CD1c-positive myeloid dendritic cell (primary cell): ENCODE measurements around the gene HS6ST3.

ENCODE experiments used
- DNase-seq: peaks from one replicate; pipeline ENCODE4 v3.0.0-alpha.2; 2016; ENCODE audit errors: extremely low spot score

Gene HS6ST3

DNA sequence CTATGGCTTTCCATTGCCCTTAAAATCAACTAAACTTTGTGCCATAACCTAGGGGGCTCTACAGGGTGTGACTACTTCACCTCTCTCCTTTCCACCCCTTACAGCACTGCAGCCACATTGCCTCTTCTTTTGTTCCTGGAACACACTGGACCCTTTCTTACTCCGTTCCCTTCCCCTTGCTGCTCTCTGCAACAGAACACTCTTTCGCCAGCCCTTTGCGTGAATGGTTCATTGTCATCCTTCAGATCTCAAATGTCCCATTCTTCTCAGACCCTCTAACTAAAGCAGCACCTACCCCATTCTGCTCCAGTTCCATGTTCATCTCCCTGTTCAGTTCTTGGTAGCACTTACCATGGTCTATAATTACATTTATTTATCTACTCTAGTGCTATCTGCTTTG lies 696.1 kb downstream of the HS6ST3 start:
- no peak for DNase-seq

DNA sequence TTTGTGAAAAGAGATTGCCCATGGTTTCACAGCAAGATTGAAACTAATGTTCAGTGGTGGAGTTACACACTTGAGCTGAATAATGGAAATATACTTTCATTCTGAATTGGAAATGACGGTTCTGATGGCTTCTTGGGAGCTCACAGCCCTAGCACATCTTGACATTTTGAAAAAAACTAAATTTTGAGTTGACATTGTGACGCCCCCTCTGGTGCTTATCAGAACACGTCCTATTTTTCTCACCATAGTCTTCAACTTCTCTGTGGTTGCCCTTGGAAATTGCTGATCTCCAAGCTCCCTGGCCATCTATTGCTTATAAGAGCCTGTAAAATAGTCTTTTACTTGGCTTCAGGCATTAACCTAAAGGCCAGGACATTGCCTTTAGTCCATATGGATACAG lies 702.3 kb downstream of the HS6ST3 start:
- DNase-seq: no peak

DNA sequence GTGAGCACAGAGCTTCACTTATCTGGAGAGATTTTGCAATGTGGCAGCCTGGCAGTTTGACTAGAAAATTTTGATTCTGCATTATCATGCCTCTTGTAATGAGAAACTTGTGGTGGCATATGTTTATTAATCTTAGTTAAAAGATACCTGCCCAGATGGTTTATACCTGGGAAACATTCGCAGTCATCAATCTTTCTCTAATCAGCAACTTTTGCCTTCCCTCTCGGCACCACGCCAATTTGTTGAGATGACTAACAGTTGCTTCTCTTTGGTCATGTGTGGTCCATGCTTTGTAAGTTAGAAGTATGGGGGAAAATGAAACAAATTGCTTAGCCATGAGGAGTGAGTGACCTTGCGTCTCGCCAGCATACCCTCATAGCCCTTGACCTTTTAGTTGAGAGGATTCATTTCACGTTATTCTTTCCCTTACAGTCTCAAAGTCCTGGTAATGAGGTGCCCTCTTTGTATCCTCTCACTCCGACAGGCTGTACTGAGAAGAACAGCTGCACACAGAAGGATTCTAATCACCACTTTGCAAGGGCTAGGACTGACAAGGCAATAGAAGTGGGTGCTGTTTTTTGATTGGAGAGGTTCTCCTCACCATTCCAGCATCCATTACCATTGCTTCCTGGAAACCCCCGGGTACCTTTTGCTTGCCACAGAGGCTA lies 703.0 kb downstream of the HS6ST3 start:
- DNase-seq: no peak

DNA sequence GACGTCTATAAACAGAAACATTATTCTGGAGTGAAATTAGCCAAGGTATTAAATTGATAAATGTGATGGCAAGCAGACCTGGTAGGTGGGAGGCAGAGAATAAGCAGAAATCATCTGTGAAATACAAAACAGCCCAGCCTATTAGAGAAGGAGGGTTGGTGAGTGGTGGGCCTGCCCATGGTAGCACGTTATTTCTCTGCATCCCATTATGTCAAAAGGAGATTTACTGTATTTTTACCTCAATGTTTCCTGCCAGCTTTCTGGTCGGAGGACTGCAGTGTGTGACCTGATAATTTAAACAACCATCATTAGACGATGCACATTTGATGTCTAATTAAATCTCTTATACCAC lies 703.5 kb downstream of the HS6ST3 start:
- DNase-seq: no peak

DNA sequence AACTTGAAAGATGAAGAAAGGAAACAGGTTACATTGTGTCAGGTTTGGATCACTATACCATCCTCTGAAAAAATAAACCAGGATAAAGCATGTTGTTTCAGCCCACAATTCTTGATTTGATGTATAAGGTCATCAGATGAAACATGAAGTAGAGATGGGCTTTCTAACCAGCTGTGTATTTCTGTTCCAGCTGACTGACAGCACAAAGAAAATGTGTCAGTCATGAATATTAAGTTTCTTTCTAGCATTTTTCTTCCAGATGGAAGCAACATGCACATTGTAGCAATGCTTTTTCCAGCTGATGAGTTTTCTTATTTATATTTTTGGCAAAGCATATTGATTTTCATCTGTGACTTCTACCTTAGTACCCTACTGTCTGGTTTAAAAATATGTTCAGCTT lies 704.8 kb downstream of the HS6ST3 start:
- DNase-seq: no peak

DNA sequence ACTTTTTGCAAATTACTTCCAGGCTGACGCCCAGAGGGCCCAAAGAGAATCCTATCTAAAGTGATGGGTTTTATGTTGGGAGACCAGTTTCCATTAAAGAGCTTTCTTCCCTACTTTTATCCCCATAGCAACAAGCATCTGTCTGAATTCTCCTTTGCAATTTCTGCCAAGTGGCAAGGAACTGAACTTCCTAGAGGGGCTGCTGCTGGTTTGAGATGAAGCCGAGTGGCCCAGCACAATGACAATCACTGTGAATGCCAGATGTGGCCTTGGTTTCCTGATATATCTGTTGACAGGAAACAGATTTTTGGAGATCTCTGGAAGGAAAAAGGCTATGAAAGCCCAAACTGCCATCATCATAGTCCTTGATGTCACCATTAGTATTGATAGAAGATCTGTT lies 705.8 kb downstream of the HS6ST3 start:
- DNase-seq: no peak

DNA sequence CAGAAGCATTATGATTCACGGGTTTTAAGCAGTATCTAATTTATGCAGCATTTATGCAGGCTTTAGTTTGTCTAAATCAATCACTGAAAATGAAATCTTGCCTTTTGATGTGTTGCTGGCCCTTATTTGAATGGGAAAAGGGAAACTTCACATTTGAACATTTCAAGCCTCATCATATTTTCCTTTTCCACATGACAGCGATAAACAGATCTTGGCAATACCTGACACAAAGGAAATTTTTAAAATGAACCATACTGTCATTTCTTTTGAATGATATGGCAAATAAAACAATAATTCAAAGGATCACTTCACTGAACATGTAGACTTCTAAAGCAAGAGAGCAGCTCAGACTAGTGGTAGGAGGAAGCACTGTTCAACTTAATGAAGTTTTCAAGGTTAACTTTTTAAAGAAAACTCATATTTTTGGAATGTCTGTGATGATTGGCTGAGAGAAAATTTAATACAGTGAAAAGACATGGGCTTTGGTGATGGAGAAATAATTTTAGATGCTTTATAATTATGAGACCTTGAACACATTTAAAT lies 706.3 kb downstream of the HS6ST3 start:
- DNase-seq: no peak

DNA sequence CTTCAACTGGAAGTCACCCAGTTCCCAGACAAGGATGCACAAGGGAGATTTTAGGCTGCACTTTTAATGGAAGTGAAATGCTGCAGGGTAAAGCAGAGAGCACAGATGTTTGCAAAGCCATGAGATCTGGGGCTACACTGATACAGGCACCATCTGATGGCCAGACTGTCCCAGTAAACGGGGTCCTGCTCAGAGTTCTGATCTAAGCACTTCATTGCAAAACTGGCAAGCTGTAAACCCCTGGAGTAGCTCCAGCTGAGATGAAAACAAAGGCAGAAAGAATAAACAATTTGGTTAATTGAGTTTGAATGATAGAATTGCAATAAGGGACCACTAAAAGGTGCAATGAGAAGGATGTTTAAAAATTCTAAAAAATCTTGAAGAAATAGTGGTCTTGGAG lies 707.2 kb downstream of the HS6ST3 start:
- no peak for DNase-seq

DNA sequence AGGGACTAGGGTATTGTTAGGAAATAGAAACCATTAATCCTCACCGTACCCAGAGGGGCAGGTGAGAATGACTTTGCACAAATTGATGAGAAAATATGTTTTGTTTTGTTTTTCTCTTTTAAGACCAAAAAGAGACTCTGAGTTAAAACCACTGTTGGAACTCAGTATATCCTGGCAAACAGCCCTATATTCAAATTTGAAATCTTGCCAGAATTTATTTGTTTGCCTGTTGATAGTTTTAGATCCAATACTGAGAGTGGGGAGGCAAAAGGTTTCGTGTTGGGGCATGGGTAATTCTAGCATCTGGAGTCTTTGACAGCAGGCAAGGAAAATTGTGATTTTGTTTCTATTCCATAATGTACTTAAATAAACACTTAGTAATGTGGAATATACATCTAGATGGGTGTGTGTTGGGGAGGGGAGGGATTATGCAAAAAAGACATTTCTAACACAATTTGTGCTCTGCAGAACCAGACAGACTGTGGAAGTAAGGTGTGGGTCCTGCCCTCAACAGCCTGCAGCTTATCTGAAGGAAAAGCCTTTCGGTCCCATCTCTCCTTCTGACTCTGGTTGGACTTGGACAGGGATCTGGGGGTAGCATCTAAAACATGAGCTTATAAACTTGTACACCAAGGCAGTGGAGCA lies 713.7 kb downstream of the HS6ST3 start:
- DNase-seq: no peak

DNA sequence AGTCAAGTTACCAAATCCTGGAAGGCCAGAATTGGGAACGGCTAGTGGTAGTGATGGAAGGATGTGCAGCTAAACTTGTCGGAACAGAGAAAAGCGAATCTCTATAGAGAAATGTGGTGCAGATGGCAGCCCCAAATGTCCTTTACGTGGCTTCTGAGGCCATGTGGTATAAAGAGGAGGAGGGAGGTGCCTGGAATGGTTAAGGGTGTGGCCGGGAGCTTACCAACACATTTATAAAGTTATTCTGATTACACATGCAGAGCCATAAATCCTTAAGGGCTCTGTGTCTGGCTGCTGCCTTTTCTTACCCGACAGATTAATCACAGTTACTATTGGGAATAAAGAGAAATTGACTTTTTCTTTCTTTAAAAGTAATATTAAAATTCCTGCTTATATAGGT lies 714.3 kb downstream of the HS6ST3 start:
- no peak for DNase-seq

DNA sequence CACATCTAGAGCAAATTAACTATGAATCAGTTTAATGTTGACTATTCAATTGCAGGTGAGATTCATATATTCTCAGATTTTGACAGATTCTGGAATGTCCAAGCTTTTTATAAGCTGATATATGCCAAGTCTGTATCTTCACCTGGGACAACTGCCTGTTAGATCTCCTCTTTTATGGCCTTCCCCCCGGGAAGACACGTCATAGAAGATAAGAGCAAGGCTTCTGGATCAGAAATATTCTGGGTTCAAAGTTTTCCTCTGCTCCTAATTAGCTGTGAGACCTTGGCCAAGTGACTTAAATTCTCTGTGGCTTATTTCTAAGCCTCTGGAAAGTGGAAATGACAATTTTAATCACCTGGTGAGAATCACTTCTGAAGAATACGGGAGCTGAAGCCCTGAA lies 716.8 kb downstream of the HS6ST3 start:
- no peak for DNase-seq

DNA sequence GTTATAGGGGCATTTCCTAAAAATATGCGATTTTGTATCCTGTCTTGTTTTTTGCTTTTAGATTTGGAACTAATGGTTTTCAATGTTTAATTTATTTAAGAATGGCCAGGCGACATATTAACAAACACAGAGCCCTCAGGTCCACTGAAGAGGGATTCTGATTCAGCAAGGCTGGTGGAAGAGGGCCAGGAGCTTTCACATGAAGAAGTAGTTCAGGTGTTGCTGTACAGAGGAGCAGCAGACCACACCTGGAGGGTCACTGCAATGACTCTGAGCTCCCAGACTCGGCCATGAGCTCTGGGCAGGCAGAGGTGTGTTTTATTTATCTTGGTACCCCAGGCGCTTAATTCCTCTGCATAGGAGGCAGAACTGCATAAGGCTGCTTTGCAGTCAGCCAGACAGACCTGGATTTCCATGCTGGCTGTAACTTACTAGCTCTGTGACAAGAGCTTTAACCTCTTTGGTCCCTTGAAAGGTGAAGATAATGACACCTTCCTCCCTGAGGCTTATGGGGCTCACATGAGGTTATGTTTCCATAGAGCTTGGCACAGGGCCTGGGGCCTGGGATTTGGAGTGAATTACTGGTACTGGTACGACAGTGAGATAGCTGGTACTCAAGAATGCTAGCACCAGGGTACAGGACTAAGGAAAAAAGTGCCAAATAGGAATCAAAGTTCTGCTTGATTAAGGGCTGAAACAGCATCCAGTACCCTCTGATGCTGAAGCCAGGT lies 719.6 kb downstream of the HS6ST3 start:
- DNase-seq: no peak

DNA sequence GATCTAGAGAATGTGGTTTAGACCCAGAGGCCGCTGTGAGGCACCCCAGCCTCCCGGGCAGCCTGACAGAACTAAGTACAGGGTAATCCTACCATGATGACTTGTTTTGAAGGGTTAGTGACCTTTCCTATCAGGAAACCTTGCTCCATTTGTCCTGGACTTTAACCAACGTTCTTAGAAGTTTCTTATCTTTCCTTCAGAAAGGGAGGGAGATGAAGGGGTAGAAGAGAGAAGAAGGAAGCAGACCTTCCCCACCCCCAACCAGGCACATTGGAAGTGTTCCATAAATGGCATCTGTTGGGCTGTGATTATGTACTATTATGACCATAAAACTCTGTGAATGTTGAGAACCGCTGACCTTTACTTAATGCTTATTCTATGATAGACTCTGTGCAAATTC lies 720.2 kb downstream of the HS6ST3 start:
- no peak for DNase-seq

DNA sequence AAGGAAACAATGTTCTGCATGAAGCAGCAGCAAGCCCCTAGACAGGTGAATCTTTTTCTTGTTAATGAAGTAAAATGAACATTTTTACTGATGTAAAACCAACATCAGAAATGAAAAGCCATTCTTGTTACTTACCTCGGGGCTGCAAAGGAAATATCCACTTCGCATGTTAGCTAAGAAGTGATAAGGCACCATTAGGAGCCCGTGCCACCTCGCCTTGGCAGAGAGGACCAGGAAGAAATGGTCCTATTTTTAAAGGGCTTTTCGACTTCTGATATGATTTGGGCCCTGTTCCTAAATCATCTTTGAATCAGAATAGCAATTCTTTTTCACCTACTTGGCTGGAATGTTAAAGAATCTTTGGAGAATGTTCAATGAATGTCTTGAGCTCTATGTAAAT lies 721.1 kb downstream of the HS6ST3 start:
- DNase-seq: no peak

DNA sequence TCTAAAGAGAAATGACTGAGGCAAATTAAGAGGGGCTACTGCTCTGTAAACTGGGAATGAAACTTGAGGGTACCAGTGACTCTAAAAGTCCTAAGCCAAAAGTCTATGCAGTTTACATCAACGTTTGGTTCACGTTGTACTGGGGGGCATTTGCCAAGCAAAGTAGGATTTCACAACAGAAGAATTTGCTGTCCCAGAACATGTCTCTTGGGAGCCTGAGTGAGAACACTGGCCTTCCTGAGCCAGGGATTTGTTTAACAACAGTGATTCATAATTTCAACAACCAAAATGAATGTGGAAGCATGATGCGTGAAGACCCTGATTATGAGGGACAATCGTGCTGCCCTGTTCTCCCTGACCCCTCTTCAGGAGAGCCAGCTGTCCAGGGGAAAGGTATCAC lies 726.4 kb downstream of the HS6ST3 start:
- no peak for DNase-seq

DNA sequence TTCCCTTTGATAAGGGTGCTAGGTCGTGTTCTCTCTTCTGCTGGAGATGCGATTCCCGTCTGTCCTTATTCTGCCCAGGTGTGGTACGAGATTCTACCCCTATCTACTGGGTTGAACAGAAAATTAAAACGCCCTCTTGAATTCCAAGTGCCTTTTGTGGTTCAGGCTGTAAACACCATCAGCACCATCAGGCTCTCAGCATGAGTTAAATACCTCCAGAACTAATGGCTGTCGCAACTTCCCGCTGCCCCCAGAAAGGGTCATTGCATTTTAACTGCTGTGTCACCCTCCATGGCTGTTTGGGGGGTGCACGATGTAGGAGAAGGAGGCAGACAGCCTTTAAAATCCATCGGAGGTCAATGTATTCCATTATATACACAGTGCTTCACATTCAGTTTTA lies 727.0 kb downstream of the HS6ST3 start:
- DNase-seq: no peak

DNA sequence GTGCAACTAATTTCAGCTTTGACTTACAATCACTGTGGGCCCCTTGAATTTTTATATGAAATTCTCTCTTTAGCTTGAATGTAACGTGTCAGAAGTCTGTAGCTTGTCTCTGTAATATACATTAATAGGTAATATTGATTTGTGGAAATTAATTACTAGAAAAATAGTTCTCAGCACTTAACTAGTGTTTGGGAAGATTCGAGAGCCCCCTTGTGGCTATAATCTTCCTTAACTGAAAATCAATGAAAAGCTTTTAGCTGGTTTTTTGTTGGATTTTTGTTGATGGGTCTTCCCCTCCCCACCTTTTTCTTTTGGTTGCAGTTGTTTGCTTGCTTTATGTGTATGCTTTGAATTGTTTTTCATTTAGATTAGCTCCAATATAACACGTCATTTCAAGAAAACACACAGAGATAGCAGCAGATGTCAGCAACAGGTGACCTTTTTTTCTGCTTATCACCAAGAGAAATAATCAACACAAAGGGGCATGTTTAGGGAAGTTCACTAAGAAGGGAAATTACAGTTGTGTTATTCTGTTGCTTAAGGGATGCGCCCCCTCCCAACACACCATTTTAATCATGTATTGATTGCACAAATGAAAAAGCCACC lies 727.5 kb downstream of the HS6ST3 start:
- no peak for DNase-seq

DNA sequence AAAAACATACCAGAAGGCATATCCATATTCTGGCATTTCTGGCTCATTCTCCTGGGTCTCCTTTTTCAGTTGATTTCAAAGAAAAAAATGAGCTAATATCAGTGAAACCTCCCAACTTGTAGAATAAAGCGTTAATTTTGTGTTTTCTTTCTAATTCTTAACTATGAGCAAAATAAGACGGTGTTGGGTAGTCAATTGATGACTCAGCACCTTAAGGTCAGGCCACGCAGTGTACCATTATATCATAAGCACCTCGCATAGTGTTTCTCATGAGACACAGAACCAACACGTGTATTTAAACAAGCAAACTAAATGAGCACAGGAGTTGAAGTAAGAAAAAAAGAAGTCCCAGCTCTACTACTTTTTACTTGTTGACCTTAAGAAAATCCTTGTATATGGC lies 729.5 kb downstream of the HS6ST3 start:
- DNase-seq: no peak

DNA sequence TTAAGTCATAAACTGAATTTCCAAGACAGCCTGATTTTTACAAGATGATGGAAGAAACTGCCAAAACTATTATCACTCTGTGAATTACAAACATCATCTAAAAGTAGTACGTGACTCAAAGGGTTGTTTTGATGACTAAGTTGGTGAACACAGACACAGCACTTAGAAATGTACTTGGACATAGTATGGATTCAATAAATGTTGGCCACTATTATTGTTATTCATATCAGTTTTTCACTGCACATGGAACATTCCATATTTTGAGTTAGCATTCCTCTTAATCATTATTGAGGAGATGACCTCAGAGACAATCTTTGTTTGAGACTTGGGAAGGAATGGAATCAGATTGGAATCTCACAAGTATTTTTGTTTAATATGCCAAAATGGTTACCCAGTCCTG lies 731.5 kb downstream of the HS6ST3 start:
- DNase-seq: no peak

DNA sequence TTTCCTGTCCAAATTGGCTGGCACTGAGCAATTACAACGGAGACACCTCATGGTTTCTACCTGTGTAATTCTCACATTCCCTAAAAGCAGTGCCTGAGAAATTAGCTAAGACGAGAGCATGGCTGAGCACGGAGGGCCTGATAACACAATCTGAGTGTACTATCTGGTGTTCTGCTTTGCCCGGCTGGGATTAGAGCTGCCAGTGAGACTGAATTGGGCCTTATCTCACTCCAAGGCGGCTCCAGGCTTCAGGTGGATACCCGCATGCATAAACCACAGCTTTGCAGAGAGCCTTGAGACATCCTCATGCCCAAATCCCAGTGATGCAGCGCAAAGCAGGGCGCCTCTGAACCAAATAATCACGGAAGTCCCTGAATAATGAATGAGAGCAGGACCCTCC lies 732.1 kb downstream of the HS6ST3 start:
- no peak for DNase-seq

DNA sequence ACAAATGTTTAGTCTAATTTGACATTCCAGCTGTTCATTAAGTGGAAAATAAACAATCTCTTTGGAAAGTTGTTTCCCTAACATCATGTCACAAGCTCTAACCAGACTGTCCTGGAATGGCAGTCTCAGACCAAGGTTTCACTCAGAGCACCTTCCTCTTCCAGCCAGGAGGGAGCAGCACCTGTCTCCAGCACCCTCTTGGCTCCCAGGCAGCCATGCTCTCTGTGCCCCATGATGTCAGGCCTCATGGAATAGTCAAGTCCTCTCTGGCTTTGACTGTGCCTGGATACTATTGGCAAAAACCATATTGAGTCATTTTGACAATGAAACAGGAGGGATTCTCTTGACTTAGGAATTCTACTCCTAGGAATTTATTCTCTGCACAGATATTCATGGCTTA lies 733.0 kb downstream of the HS6ST3 start:
- no peak for DNase-seq

DNA sequence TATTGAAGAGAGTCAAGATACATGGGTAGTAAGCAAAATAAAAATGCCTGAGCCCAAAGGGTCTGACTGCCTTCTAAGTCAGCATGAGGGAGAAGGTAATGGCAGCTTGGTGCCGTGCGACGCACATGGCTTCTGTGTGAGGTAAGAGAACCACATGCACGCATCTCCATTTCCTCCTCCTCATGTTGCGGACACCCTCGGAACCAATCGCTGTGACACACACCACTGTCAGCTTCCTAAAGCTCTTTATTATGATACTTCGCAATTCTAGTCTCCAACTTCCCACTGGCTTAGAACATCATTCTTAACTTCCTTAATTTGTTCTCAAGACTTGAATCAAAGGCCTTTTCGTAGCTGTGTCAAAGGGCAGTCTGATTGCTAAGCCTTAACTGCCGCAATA lies 734.2 kb downstream of the HS6ST3 start:
- peak; percentile 18 for DNase-seq

DNA sequence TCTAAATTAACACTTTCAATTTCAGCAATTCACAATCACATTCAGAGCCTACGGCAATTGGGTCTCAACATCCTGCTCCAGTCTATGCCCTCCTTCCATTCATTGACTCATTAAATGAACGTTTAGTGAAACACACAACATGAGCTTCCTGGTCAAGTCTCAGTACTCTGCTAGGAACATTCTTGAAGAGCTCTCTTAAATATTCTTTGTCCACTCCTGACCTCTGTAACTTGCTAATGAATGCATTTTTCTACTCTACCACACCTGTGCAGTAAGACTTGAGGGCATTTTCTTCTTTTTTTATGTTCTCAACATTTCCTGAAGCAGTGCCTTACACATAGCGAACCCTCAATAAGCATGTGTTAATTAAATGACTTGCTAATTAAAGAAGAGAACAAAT lies 735.7 kb downstream of the HS6ST3 start:
- DNase-seq: no peak
